T-helper 22 cell (primary cell): ENCODE measurements around the gene TASP1.

ENCODE experiments used
- DNase-seq: peaks from one replicate; pipeline ENCODE4 v3.0.0-alpha.2; 2020; ENCODE audit warnings: low read depth

TASP1 gene

DNA sequence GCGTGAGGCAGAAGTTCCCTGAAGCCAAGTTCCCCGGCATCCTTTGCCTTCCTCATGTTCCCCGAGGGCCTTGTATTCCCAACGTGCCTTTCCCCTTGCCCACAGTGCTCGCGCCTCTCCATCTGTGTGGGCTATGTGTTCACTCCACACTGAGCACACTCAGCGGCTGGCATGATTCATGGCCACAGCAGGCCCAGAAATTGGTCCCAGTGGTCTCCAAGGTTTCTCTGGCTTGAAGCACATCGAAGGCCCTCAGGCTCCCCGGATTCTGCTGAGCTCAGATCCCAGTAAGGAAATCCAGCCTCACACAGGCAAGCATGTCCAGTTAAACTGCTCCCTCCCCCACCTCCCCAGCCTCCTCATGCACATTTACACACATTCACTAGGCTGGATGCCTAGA lies 294.1 kb downstream of the TASP1 start:
- no peak for DNase-seq

DNA sequence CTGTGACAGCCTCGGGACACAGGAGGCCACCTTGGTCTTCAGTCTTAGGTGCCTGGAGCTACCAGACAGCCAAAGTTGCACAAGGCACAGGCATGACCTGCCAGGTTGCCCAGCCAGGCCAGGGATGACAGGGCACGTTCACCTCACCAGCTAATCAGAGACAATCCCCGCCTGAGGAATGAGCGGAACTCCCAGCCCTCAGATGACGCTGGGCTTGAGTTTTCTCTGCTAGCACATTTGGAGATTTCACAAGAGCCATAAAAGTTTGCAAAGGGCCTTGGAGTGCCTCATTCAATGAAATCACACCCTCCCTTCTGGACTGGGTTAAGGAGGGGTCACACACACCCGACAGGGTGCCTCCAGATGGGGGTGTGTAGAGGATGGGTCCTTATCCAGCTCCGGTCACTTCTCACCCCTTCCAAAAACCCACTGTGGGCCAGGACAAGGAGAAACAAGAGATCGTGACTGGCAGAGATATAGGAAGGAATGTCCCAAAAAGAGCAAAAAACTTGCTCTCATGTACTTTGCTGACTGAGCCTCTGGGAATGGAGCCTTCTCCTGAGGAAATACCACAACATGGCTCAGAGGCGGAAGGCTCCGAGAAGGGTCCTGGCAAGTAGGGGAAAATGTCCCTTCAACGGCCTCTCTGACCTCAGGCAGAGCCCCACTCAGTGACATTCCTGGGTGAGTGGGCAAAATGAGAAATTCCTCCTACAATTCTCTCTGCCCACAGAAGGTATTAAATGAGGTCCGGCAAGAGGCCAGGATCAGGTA lies 296.1 kb downstream of the TASP1 start:
- DNase-seq: no peak

DNA sequence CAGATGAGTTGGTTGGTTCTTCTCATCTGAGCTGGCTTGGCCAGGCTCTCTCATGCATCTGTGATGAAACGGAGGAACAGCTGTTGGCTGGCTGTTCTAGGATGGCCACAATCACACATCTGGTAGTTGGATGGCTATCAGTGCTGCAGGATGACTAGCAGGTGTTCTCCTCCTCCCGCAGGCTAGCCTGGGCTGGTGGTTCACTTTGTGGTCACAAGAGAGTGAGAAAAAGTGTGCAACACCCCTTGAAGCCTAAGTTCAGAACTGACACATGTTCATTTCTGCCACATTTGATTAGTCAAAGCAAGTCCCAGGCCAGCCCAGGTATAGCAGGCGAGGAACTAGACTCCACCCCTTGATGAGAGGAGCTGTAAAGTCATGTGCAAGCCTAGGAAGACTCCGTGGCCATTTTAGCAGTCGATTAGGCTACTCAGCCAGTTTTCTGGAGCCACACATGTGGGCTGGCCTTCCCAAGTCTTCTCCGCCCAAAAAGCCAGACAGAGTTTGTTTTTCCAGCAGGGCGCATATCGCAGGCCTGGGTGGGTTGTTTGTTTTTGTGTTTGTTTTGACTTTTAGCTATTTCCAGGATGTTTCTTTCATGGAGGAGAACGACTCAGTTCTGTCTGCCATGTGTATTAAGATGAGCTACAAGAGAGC lies 296.9 kb downstream of the TASP1 start:
- no peak for DNase-seq

DNA sequence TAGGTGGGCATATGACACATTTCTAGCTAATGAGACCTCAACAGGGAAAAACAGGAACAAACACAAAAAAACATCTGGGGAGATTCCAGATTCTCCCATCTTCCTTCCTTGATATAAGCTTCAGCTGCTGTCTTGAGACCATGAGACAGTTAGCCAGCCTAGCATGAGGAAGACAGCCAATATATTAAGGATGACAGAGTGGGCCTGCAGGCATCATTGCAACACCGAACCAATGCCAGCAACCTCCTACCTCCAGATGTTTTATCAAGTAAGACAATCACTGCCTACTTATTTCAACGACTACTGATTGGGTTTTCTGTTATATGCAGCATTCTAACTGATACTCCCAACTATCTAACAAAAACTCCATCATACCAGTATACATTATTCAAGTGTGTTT lies 298.6 kb downstream of the TASP1 start:
- DNase-seq: no peak
